Suprapubic skin (tissue), 4 donors: Measurements from ENCODE around the gene PIGC.

Source experiments
- EP300 ChIP-seq: sonication (generic); formaldehyde crosslinking; IDR thresholded peaks from one replicate; pipeline ENCODE4 v1.6.1; 2017; ENCODE audit warnings: antibody characterized with exemption
- POLR2A ChIP-seq, 2 donors: fragments of 450-650 bp; IDR thresholded peaks; one replicate each; pipeline ENCODE4 v1.6.1; 2017; ENCODE audit warnings: antibody characterized with exemption in 2 of 2, mild to moderate bottlenecking in 2 of 2, moderate library complexity in 2 of 2
- POLR2AphosphoS5 ChIP-seq, 3 donors: sonication (generic); formaldehyde crosslinking; IDR thresholded peaks; one replicate each; pipeline ENCODE4 v1.6.1; 2017; ENCODE audit warnings: antibody characterized with exemption in 3 of 3
- TF ChIP-seq, protein P1 (sequence below), 2 donors: fragments of 200-600 bp in 1 of 2; fragments of 450-650 bp in 1 of 2; sonication (generic) in 1 of 2; IDR thresholded peaks; one replicate each; pipeline ENCODE4 v1.5.1; 2016 to 2019; ENCODE audit warnings: antibody characterized with exemption in 2 of 2, mild to moderate bottlenecking in 1 of 2, moderate library complexity in 1 of 2

DNA sequence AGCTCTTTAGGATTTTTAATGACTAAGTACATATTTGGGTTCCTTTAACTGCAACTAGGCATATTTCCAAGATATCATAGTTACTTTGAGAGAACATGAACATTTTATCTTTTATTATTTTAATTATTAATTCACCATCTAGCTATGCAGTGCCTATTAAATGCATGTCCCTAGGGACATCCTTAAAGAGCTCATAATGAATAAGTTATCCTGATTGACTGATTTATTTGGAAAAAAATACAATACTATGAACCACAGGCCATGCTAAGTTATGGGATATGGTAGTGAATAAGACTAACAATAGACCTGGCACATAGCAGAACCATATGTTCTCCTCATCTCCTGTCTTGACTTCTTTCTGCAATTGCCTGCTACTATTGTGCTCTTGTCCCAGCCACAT, 39.7 kb downstream of the PIGC start:
- TF ChIP-seq, protein P1, sequence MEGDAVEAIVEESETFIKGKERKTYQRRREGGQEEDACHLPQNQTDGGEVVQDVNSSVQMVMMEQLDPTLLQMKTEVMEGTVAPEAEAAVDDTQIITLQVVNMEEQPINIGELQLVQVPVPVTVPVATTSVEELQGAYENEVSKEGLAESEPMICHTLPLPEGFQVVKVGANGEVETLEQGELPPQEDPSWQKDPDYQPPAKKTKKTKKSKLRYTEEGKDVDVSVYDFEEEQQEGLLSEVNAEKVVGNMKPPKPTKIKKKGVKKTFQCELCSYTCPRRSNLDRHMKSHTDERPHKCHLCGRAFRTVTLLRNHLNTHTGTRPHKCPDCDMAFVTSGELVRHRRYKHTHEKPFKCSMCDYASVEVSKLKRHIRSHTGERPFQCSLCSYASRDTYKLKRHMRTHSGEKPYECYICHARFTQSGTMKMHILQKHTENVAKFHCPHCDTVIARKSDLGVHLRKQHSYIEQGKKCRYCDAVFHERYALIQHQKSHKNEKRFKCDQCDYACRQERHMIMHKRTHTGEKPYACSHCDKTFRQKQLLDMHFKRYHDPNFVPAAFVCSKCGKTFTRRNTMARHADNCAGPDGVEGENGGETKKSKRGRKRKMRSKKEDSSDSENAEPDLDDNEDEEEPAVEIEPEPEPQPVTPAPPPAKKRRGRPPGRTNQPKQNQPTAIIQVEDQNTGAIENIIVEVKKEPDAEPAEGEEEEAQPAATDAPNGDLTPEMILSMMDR (IDR thresholded peaks at IDR 0.05): no peak
- TF ChIP-seq POLR2AphosphoS5 (IDR thresholded peaks at IDR 0.05) (no peak), POLR2A (IDR thresholded peaks at IDR 0.05) (no peak), EP300 (no peak)
